ENCODE data around the gene MYLK3. TPM values are rescaled to one million over a fixed set of nuclear protein-coding genes. Genes with fewer than 3 reads are reported as not detected.

MYLK3 gene
- total and polyA plus RNA-seq, 2 of the 4 experiments (the other 2 are of a cell fraction): under 0.01 to 0.03 TPM

DNA sequence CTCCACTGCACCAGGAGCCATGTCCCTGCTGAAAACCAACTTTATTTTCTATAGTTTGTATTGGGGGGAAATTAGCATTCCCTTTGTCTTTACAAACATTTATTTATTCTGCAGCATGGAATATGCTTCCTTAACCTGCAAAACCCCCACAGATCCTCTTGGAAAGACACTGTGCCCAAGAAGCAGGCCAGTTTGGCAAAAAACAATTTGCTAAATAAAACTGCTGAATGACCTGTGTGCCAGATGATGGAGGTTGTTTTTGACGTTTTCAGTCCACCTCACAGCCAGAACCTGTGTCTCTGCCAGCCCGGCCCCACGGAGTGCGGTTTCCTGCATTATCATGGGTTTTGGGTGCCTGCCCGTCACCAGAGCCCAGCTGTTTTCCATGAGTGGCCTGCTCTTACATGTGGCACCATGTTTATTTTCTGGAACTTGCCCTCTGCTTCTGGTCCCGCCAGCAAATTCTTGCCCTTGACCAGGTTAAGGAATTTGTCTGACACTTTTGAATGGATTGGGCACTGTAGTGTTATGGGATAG lies 32.3 kb downstream of the MYLK3 start:
- Histone ChIP-seq H4K5ac (ENCODE audit: low read depth, low read length) (no peak overlapping the region), H3K9ac (ENCODE audit: low read depth, low read length) (no peak overlapping the region), H2BK20ac (ENCODE audit: low read depth, low read length) (no peak overlapping the region), H3K56ac (ENCODE audit: extremely low read depth, insufficient read depth, low read length) (no peak overlapping the region), H3K18ac (ENCODE audit: low read depth, low read length) (no peak overlapping the region), H3K4me2 (ENCODE audit: low read depth, low read length) (no peak overlapping the region), H3K9me3 (ENCODE audit: control insufficient read depth, insufficient read depth, low read length) (no peaks in the 10 kb centered on the region), H3K36me3 (ENCODE audit: control insufficient read depth, insufficient read depth, low read length) (no peaks in the 10 kb centered on the region), H3K27me3 (ENCODE audit: control insufficient read depth, insufficient read depth, low read length) (no peaks in the 10 kb centered on the region), H3K23ac (ENCODE audit: low read depth, low read length) (no peak overlapping the region), H3K27ac (ENCODE audit: insufficient read depth, low read length) (no peak overlapping the region), H3K4me1 (ENCODE audit: control insufficient read depth, insufficient read depth, low read length) (no peaks in the 10 kb centered on the region), H4K20me1 (ENCODE audit: insufficient read depth, low read length) (no peaks in the 10 kb centered on the region), H4K8ac (ENCODE audit: low read depth in 2 of 2, low read length in 2 of 2) (no peak overlapping the region), H3K4ac (ENCODE audit: low read depth, low read length) (no peak overlapping the region), H2AK9ac (replicated peaks; ENCODE audit: low read depth, low read length, poor library complexity) (no peak overlapping the region), H2BK15ac (ENCODE audit: low read depth, low read length) (no peak overlapping the region), H2BK5ac (ENCODE audit: low read depth, low read length, poor library complexity, severe bottlenecking) (no peak overlapping the region), H3K79me1 (ENCODE audit: low read depth in 1 of 2, low read length in 2 of 2) (no peaks in the 10 kb centered on the region), H3K9me1 (ENCODE audit: insufficient read depth, low read length) (no peaks in the 10 kb centered on the region), H3K4me3 (ENCODE audit: insufficient read depth, low read depth, low read length) (no peak overlapping the region), H2AK5ac (ENCODE audit: low read depth, low read length) (no peak overlapping the region), H3K14ac (replicated peaks; ENCODE audit: low read depth, low read length) (no peak overlapping the region), H2AFZ (replicated peaks; ENCODE audit: low read length, poor library complexity) (no peak overlapping the region), H2BK120ac (ENCODE audit: low read depth, low read length) (no peak overlapping the region), H4K91ac (ENCODE audit: insufficient read depth, low read depth, low read length) (no peak overlapping the region)
- TF ChIP-seq CHD1 (IDR thresholded peaks at IDR 0.05; ENCODE audit: low read depth, low read length) (no peak), SMC3 (IDR thresholded peaks at IDR 0.05; ENCODE audit: low read depth, low read length) (no peak), MAZ (IDR thresholded peaks at IDR 0.05; ENCODE audit: borderline replicate concordance, low read depth, low read length) (no peak), MXI1 (IDR thresholded peaks at IDR 0.05; ENCODE audit: borderline replicate concordance, low read depth, low read length) (no peak), NFE2L2 (IDR thresholded peaks at IDR 0.05; ENCODE audit: low read depth, low read length) (no peak), POLR2A (IDR thresholded peaks at IDR 0.05; ENCODE audit: low read depth, low read length) (no peak), RCOR1 (IDR thresholded peaks at IDR 0.05; ENCODE audit: insufficient replicate concordance, low read length) (no peak), RAD21 (IDR thresholded peaks at IDR 0.05; ENCODE audit: low read length) (no peak), MAFK (IDR thresholded peaks at IDR 0.05; ENCODE audit: low read depth, low read length) (no peak), CEBPB (IDR thresholded peaks at IDR 0.05; ENCODE audit: low read depth, low read length) (no peak), BHLHE40 (IDR thresholded peaks at IDR 0.05; ENCODE audit: low read depth, low read length) (no peak), FOS (IDR thresholded peaks at IDR 0.05; ENCODE audit: low read depth, low read length) (no peak), CTCF (conservative IDR thresholded peaks at IDR 0.05; ENCODE audit: low read depth, low read length) (no peak), RFX5 (IDR thresholded peaks at IDR 0.05; ENCODE audit: low read depth, low read length) (no peak)
- TF ChIP-seq, protein P1, sequence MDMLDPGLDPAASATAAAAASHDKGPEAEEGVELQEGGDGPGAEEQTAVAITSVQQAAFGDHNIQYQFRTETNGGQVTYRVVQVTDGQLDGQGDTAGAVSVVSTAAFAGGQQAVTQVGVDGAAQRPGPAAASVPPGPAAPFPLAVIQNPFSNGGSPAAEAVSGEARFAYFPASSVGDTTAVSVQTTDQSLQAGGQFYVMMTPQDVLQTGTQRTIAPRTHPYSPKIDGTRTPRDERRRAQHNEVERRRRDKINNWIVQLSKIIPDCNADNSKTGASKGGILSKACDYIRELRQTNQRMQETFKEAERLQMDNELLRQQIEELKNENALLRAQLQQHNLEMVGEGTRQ (IDR thresholded peaks at IDR 0.05; ENCODE audit: low read depth, low read length): no peak
- TF ChIP-seq, protein P2, sequence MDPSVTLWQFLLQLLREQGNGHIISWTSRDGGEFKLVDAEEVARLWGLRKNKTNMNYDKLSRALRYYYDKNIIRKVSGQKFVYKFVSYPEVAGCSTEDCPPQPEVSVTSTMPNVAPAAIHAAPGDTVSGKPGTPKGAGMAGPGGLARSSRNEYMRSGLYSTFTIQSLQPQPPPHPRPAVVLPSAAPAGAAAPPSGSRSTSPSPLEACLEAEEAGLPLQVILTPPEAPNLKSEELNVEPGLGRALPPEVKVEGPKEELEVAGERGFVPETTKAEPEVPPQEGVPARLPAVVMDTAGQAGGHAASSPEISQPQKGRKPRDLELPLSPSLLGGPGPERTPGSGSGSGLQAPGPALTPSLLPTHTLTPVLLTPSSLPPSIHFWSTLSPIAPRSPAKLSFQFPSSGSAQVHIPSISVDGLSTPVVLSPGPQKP (IDR thresholded peaks at IDR 0.05; ENCODE audit: borderline replicate concordance, low read depth, low read length): no peak
- DNase-seq: no peak
- dilution Hi-C loops (cut with HindIII; ENCODE audit: low sequenced_read_pairs, unreplicated experiment): no loop called here
- no TSS peak for BruUV-seq (replicated peaks)
- in situ Hi-C loops (cut with MboI; ENCODE audit: low sequenced_read_pairs): no loop called here
- ATAC-seq (ENCODE audit: low read depth): no peak
- CTCF ChIA-PET: no interaction called here
- WGBS, 2 experiments (ENCODE audit: extremely low coverage in 2 of 2, insufficient read length in 1 of 2): 63% methylated on average over 3 of the region's 6 CpGs; no CpG with 5 or more reads in 1 of the 2 experiments
- intact Hi-C loops (cut with micrococcal nuclease): no loop called here
- POLR2A ChIA-PET (ENCODE audit: unreplicated experiment): no interaction called here
